ENCODE results near the gene TMEM186. TPM values are rescaled to one million over a fixed set of nuclear protein-coding genes. Genes with fewer than 3 reads are reported as not detected.

The TMEM186 gene
- total RNA-seq, 4 donors from 2014 or later = 7.5 to 11.2 (median 10.8) TPM

DNA sequence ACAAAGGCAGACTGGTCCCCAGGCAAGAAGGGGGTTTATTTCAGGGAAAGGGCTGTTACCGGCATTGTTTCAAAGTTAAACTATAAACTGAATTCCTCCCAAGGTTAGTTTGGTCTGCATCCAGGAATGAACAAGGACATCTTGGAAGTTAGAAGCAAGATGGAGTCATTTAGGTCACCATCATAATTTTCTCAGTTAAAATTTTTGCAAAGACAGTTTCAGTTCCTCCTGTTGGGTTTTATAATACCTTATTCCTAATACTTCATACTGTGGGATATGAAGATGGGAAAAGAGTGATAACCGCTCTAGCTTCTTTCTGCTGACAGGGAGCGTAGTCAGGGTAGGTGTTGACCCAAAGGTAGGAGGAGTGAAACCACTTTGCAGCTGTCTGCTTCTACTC lies 25.0 kb upstream of the TMEM186 start:
- 90 to 98% methylated on average over 3 of the region's 3 CpGs for WGBS, 2 donors
- DNase-seq (ENCODE audit: low spot score in 2 of 2) = no peak
- H3K4me3 ChIP-seq (ENCODE audit: low read depth, poor library complexity, severe bottlenecking) = no peak overlapping the region
- intact Hi-C loops (cut with DNase I; ENCODE audit: low total_unique reads) = no loop called here
- TF ChIP-seq, protein P1, sequence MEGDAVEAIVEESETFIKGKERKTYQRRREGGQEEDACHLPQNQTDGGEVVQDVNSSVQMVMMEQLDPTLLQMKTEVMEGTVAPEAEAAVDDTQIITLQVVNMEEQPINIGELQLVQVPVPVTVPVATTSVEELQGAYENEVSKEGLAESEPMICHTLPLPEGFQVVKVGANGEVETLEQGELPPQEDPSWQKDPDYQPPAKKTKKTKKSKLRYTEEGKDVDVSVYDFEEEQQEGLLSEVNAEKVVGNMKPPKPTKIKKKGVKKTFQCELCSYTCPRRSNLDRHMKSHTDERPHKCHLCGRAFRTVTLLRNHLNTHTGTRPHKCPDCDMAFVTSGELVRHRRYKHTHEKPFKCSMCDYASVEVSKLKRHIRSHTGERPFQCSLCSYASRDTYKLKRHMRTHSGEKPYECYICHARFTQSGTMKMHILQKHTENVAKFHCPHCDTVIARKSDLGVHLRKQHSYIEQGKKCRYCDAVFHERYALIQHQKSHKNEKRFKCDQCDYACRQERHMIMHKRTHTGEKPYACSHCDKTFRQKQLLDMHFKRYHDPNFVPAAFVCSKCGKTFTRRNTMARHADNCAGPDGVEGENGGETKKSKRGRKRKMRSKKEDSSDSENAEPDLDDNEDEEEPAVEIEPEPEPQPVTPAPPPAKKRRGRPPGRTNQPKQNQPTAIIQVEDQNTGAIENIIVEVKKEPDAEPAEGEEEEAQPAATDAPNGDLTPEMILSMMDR (IDR thresholded peaks at IDR 0.05) = no peak
- no peak for TF ChIP-seq POLR2A (IDR thresholded peaks at IDR 0.05)

DNA sequence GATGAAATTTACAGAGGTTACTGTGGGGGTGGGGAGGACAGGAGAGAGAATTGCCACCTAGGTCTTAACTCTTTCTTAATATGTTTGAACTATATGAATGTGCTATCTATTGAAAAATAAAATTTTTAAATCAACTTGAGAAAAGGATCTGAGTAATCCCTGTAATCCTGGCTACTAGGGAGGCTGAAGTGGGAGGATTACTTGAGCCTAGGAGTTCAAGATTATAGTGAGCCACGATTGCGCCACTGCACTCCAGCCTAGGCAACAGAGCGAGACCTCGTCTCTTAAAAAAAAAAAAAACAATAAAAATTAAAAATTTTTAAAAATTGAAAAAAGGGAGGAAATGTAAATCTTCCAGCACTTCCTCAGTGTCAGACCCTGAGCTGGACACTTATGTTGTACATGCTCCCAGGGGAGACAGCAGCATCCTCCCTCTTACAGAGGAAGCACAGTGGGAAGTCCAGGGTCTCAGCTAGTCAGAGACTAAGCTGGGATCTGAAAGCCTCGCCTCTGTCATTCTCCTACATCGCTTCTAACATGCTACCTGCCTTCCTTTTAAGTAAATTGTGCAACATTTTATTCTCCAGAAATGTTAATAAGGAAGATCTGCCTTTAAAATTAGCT lies 22.1 kb upstream of the TMEM186 start:
- intact Hi-C loops (cut with DNase I; ENCODE audit: low total_unique reads) = loop anchor here (5.0 kb wide), 1 partner anchor 58 kb away; no protein-coding TSS in a partner anchor
- WGBS, 2 donors = 89 to 93% methylated on average over 6 of the region's 6 CpGs
- DNase-seq (ENCODE audit: low spot score in 2 of 2) = no peak
- TF ChIP-seq, protein P1 (IDR thresholded peaks at IDR 0.05) = no peak
- TF ChIP-seq POLR2A (IDR thresholded peaks at IDR 0.05) = no peak
- no peak overlapping the region for H3K4me3 ChIP-seq (ENCODE audit: low read depth, poor library complexity, severe bottlenecking)

DNA sequence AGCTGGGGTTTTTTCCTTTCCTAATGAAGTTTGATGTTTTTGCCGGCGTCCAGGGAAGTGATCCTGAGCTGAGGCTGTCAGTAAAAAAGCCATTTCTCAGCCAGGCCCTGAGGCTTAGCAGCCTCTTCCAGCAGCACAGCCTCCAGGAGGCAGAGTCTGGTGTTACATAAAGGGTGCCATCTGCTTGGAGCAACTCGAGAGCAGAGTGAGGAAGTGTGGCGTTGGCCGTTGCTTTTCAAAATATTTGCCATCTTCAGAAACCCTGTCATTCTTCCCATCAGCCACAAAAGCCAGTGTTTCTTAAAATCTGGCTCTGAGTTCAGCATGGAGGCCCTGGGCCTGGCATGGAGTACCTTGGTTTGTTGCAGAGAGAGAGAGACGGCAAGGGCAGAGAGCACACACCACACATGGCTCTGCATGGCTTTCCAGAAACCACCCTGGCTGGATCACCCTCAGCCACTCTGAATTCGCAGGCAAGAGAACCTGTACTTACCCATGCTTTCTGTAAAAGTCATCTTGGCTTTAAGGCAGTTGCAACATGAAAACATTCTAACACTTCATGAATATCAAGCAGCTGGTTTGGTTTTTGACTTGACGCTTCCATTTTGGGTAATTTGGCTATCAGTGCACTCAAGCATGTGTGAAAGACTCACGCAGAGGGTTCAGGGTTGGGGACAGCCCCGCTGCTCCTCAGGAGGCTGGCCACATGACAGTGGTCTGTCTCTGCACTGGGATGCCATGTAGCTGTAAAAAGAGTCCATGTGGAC lies 21.2 kb upstream of the TMEM186 start:
- no peak for TF ChIP-seq POLR2A (IDR thresholded peaks at IDR 0.05)
- intact Hi-C loops (cut with DNase I; ENCODE audit: low total_unique reads) = loop anchor here (5.0 kb wide), 1 partner anchor 59 kb away; no protein-coding TSS in a partner anchor
- H3K4me3 ChIP-seq (ENCODE audit: low read depth, poor library complexity, severe bottlenecking) = no peak overlapping the region
- no peak for DNase-seq (ENCODE audit: low spot score in 2 of 2)
- WGBS, 2 donors = 81 to 83% methylated on average over 10 of the region's 10 CpGs

DNA sequence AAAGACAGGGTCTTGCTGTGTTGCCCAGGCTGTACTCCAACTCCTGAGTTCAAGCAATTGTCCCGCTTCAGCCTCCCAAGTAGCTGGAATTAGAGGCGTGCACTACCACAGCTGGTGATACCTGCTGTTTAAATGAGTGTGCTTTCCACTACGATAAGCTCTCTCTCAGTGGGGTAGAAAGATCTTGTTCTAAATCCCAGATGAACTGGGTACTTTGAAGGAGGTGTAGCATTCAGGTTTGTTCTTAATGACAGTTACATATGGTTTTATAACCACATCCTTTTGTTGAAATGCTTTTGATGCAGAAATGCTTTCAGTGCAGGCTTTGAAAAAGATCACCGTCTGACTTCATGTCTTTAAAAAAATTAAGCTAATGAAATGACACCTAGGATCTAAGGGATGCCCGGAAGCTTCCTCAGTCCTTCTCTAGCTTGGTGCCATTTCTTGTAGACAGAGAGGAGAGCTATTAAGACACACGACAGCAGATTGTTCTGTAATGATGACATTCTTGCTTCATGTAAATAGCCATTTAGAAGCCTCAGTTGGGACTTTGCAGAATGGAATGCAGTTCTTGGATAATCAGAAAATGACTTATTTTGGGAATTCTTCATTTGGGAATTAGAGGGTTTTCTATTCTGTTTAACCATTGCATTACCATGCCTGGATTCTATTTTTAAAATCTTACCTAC lies 19.7 kb upstream of the TMEM186 start:
- TF ChIP-seq, protein P1 (IDR thresholded peaks at IDR 0.05) = no peak
- TF ChIP-seq POLR2A (IDR thresholded peaks at IDR 0.05) = no peak
- 74 to 79% methylated on average over 6 of the region's 6 CpGs for WGBS, 2 donors
- DNase-seq (ENCODE audit: low spot score in 2 of 2) = no peak
- no peak overlapping the region for H3K4me3 ChIP-seq (ENCODE audit: low read depth, poor library complexity, severe bottlenecking)
- intact Hi-C loops (cut with DNase I; ENCODE audit: low total_unique reads) = loop anchor here (5.0 kb wide), 1 partner anchor 60 kb away; no protein-coding TSS in a partner anchor

DNA sequence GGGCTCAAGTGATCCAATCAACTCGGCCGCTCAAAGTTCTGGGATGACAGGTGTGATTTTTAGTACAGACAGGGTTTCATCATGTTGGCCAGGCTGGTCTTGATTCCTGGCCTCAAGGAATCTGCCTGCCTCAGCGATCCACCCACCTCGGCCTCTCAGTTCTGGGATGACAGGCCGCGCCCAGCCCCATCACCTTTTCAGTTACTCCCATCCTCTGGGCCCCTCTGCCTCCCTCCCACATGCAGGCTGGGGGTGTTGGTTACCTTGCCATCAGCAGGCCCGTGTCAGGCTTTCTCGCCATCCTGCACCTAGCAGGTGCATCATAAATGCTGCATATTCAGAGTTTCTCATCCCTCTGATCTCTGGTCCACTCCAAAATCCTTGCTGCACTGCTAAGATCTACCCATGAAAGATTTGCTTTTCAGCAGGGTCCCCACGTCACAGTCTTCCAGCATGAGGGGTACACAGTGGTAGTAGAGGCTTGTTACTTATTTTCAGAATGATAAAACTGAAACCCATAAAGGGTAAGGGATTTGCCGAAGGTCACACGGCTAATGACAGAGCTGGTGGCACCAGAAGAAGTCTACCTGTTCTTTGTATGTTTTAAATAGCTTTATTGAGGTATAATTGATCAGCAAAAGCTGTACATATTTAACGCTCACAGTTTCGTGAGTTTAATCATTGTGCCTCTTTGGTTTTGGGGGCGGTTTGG lies 16.8 kb upstream of the TMEM186 start:
- no peak for TF ChIP-seq POLR2A (IDR thresholded peaks at IDR 0.05)
- TF ChIP-seq, protein P1 (IDR thresholded peaks at IDR 0.05) = no peak
- no peak for DNase-seq (ENCODE audit: low spot score in 2 of 2)
- H3K4me3 ChIP-seq (ENCODE audit: low read depth, poor library complexity, severe bottlenecking) = no peak overlapping the region
- WGBS, 2 donors = 88 to 90% methylated on average over 14 of the region's 14 CpGs
- intact Hi-C loops (cut with DNase I; ENCODE audit: low total_unique reads) = no loop called here

All from lower leg skin (tissue), 4 donors.